Measurements from ENCODE around the gene SRPK2.
"Not testable (repeated sequence)": the region's sequence is repeated elsewhere in the genome, so short reads cannot be mapped to it uniquely, and the experiment has no call there.

Gene SRPK2

DNA sequence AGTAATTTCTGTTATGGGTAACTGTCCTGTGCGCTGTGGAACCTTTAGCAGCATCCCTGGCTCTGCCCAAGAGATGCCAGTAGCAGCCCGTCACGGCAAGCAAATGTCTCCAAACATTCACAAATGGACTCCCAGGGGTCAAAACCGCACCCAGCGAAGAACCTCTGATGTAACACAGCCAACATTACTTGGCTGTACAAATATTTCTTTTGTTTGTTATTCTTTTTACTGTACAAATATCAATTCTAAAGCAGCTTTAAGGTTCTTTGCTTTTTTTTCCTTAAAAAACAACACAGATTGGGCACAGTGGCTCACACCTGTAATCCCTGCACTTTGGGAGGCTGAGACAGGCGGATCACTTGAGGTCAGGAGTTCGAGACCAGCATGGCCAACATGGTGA is 192.2 kb downstream of the SRPK2 start:
- no peaks in the 10 kb centered on the region for H3K36me3 ChIP-seq (replicated peaks)
- no peak overlapping the region for H3K27ac ChIP-seq
- TF ChIP-seq, protein P1, sequence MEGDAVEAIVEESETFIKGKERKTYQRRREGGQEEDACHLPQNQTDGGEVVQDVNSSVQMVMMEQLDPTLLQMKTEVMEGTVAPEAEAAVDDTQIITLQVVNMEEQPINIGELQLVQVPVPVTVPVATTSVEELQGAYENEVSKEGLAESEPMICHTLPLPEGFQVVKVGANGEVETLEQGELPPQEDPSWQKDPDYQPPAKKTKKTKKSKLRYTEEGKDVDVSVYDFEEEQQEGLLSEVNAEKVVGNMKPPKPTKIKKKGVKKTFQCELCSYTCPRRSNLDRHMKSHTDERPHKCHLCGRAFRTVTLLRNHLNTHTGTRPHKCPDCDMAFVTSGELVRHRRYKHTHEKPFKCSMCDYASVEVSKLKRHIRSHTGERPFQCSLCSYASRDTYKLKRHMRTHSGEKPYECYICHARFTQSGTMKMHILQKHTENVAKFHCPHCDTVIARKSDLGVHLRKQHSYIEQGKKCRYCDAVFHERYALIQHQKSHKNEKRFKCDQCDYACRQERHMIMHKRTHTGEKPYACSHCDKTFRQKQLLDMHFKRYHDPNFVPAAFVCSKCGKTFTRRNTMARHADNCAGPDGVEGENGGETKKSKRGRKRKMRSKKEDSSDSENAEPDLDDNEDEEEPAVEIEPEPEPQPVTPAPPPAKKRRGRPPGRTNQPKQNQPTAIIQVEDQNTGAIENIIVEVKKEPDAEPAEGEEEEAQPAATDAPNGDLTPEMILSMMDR (IDR thresholded peaks at IDR 0.05; ENCODE audit: low read depth, low read length, missing control alignments): no peak
- in situ Hi-C loops (cut with HindIII; ENCODE audit: low pct_ligation_motif_present, low sequenced_read_pairs): no loop called here
- no peaks in the 10 kb centered on the region for H3K27me3 ChIP-seq (replicated peaks)
- H3K4me3 ChIP-seq (ENCODE audit: low read depth, low read length): no peak overlapping the region
- no peak for DNase-seq

DNA sequence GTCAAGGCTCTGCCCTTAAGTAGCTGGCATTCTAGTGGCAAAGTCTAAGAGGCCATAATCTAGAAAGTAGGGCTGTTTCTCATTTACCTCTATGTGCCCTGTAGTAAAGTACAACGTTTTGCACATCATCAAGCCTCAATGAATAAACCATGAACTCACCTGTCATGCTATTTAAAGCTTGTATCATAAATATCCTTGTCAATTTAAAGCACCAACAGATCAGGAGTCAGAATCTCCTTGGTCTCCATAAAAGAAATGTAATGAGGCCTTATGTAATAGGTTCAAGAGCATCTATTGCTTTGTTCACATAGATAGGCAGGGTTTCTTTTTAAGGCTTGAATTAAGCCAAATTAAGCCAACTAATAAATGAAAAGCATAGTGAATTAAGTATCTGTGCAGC is 192.8 kb downstream of the SRPK2 start:
- no peak for DNase-seq
- in situ Hi-C loops (cut with HindIII; ENCODE audit: low pct_ligation_motif_present, low sequenced_read_pairs): no loop called here
- H3K4me3 ChIP-seq (ENCODE audit: low read depth, low read length): no peak overlapping the region
- TF ChIP-seq, protein P1 (IDR thresholded peaks at IDR 0.05; ENCODE audit: low read depth, low read length, missing control alignments): no peak
- no peak overlapping the region for H3K27ac ChIP-seq
- no peaks in the 10 kb centered on the region for H3K36me3 ChIP-seq (replicated peaks)
- H3K27me3 ChIP-seq (replicated peaks): no peaks in the 10 kb centered on the region

DNA sequence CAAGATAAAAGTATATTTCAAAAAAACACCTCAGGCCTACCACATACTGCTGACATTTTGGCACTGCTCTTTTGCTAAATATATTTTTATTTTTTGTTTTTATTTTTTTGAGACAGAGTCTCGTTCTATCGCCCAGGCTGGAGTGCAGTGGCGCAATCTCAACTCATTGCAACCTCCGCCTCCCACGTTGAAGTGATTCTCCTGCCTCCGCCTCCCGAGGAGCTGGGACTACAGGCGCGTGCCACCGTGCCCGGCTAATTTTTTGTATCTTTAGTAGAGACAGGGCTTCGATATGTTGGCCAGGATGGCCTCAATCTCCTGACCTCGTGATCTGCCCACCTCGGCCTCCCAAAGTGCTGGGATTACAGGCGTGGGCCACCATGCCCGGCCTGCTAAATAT is 193.8 kb downstream of the SRPK2 start:
- H3K36me3 ChIP-seq (replicated peaks); H3K27me3 ChIP-seq (replicated peaks); H3K27ac ChIP-seq; H3K4me3 ChIP-seq (ENCODE audit: low read depth, low read length); DNase-seq; in situ Hi-C loops (cut with HindIII; ENCODE audit: low pct_ligation_motif_present, low sequenced_read_pairs): not testable (repeated sequence)

DNA sequence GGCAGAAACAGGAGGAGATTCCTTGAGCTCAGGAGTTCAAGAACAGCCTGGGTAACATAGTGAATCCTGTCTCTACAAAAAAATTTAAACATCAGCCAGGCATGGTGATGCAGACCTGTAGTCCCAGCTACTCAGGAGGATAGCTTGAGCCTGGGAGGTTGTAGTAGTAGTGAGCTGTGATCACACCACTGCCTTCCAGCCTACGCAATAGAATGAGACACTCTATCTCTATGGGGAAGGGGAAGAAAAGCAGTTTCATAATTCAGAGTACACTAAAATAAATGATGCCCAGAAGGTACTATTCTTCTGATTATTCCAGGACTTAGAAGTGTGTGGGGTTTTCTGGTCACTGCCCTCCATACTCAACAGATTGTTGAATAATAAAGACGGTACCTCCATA is 197.4 kb downstream of the SRPK2 start:
- TF ChIP-seq, protein P1 (IDR thresholded peaks at IDR 0.05; ENCODE audit: low read depth, low read length, missing control alignments): no peak
- DNase-seq: no peak
- no peak overlapping the region for H3K4me3 ChIP-seq (ENCODE audit: low read depth, low read length)
- no peak overlapping the region for H3K27ac ChIP-seq
- in situ Hi-C loops (cut with HindIII; ENCODE audit: low pct_ligation_motif_present, low sequenced_read_pairs): no loop called here
- no peaks in the 10 kb centered on the region for H3K36me3 ChIP-seq (replicated peaks)
- H3K27me3 ChIP-seq (replicated peaks): no peaks in the 10 kb centered on the region

DNA sequence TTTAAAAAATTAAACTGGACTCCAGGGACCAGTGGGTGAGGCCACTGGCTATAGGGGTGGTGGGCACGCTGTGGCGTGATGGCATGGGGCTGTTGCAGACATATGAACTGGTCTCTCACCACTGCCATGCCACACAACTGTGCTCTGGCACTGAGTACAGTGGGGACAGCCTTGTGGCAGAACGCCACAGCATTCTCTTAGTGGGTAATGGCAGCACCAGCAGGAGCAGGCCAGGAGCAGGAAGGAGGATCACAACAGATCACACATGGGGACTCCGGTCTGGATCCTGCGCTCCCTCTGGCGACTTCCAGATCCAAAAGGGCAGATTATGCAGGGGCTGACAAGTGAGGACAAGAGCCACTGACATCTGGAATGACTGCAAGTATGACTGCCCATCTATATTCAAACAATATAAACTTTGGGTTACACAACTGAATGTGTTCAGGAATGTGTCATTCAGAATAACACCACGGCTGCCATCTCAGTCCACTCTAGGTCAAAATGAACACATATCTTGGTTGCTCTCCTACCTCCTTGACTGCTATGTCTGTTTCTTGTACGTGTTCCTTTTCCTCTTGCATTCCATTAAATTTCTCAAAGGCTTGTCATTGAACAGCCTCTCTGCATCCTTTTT is 198.7 kb downstream of the SRPK2 start:
- Histone ChIP-seq H3K36me3 (replicated peaks) (no peaks in the 10 kb centered on the region), H3K4me3 (ENCODE audit: low read depth, low read length) (no peak overlapping the region), H3K27ac (no peak overlapping the region), H3K27me3 (replicated peaks) (no peaks in the 10 kb centered on the region)
- TF ChIP-seq, protein P1 (IDR thresholded peaks at IDR 0.05; ENCODE audit: low read depth, low read length, missing control alignments): no peak
- no peak for DNase-seq
- in situ Hi-C loops (cut with HindIII; ENCODE audit: low pct_ligation_motif_present, low sequenced_read_pairs): no loop called here

DNA sequence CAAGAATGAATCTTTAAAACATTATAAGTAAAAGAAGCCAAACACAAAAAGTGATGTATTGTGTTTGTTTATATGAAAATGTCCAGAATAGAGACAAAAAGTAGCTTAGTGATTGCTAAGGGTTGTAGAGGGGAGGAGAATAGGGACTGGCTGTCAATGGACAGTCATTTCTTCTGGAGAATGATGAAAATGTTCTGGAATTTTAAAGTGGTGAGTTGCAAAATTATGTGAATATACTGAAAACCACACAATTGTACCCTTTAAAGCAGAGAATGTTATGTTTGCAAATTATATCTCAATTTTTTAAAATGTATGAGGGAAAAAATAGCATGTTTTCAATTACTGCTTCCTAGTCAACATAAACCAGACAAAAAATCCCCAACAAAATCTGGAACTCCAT is 200.5 kb downstream of the SRPK2 start:
- in situ Hi-C loops (cut with HindIII; ENCODE audit: low pct_ligation_motif_present, low sequenced_read_pairs): no loop called here
- H3K27me3 ChIP-seq (replicated peaks): no peaks in the 10 kb centered on the region
- no peak overlapping the region for H3K4me3 ChIP-seq (ENCODE audit: low read depth, low read length)
- DNase-seq: no peak
- H3K27ac ChIP-seq: no peak overlapping the region
- H3K36me3 ChIP-seq (replicated peaks): no peaks in the 10 kb centered on the region
- TF ChIP-seq, protein P1 (IDR thresholded peaks at IDR 0.05; ENCODE audit: low read depth, low read length, missing control alignments): no peak

Measured in brain microvascular endothelial cell (primary cell).